Liver (tissue), 9 donors: ENCODE data around the gene FIBCD1. TPM values are rescaled to one million over a fixed set of nuclear protein-coding genes. Genes with fewer than 3 reads are reported as not detected.

Experiments used
- DNase-seq: peaks from one replicate; pipeline ENCODE4 v3.0.0-alpha.2; 2017; ENCODE audit warnings: low spot score
- H3K27ac ChIP-seq, 2 donors: one replicate each; pipeline ENCODE4 v1.7.0; 2013; ENCODE audit warnings: inconsistent platforms in 2 of 2, low read length in 2 of 2, control low read depth in 1 of 2, low read depth in 1 of 2, mild to moderate bottlenecking in 1 of 2
- H3K27me3 ChIP-seq, 4 donors: one replicate each; pipeline versions ENCODE4 v1.6.1 to v1.7.0; 2013; ENCODE audit warnings: low read length in 3 of 4, inconsistent platforms in 1 of 4, mild to moderate bottlenecking in 1 of 4, moderate library complexity in 1 of 4; ENCODE audit not compliant: control insufficient read depth in 4 of 4, insufficient read depth in 4 of 4
- H3K36me3 ChIP-seq, 4 donors: one replicate each; pipeline versions ENCODE4 v1.6.1 to v1.7.0; 2013; ENCODE audit warnings: low read length in 3 of 4, mild to moderate bottlenecking in 3 of 4, low read depth in 1 of 4, moderate library complexity in 1 of 4; ENCODE audit not compliant: control insufficient read depth in 4 of 4, insufficient read depth in 3 of 4
- H3K4me1 ChIP-seq, 4 donors: one replicate each; pipeline versions ENCODE4 v1.6.1 to v1.7.0; 2013; ENCODE audit warnings: low read length in 3 of 4, mild to moderate bottlenecking in 3 of 4, moderate library complexity in 1 of 4; ENCODE audit not compliant: control insufficient read depth in 4 of 4, insufficient read depth in 4 of 4
- H3K4me3 ChIP-seq, 3 donors: one replicate each; pipeline versions ENCODE4 v1.6.1 to v1.7.0; 2013; ENCODE audit warnings: low read length in 3 of 3, control low read depth in 1 of 3, low read depth in 1 of 3, mild to moderate bottlenecking in 1 of 3
- H3K9ac ChIP-seq, 2 donors: one replicate each; pipeline ENCODE4 v1.7.0; 2013; ENCODE audit warnings: low read length in 2 of 2, mild to moderate bottlenecking in 2 of 2, moderate library complexity in 2 of 2, control low read depth in 1 of 2, low read depth in 1 of 2
- H3K9me3 ChIP-seq, 4 donors: one replicate each; pipeline versions ENCODE4 v1.6.1 to v1.7.0; 2013; ENCODE audit warnings: low read length in 3 of 4; ENCODE audit not compliant: control insufficient read depth in 4 of 4
- EGR1 ChIP-seq, 2 donors: IDR thresholded peaks; 2 replicates each; pipeline ENCODE4 v1.6.1; 2016 to 2018; ENCODE audit warnings: antibody characterized with exemption in 2 of 2, low read depth in 2 of 2
- FOXA1 ChIP-seq: IDR thresholded peaks from 2 replicates; pipeline ENCODE4 v1.6.1; 2016; ENCODE audit warnings: antibody characterized with exemption
- FOXA2 ChIP-seq: IDR thresholded peaks from 2 replicates; pipeline ENCODE4 v1.6.1; 2016; ENCODE audit warnings: antibody characterized with exemption
- GABPA ChIP-seq, 2 donors: IDR thresholded peaks in 1 of 2; conservative IDR thresholded peaks in 1 of 2; 2 replicates each; pipeline ENCODE4 v1.6.1; 2016; ENCODE audit warnings: antibody characterized with exemption in 2 of 2, mild to moderate bottlenecking in 1 of 2, moderate library complexity in 1 of 2
- HNF4A ChIP-seq, 2 donors: conservative IDR thresholded peaks; 2 replicates each; pipeline ENCODE4 v1.6.1; 2016; ENCODE audit warnings: antibody characterized with exemption in 2 of 2, mild to moderate bottlenecking in 2 of 2
- HNF4G ChIP-seq: IDR thresholded peaks from 2 replicates; pipeline ENCODE4 v1.6.1; 2016; ENCODE audit warnings: antibody characterized with exemption
- JUND ChIP-seq, 2 donors: IDR thresholded peaks; 2 replicates each; pipeline ENCODE4 v1.6.1; 2016; ENCODE audit warnings: antibody characterized with exemption in 2 of 2
- NR2F2 ChIP-seq: IDR thresholded peaks from 2 replicates; pipeline ENCODE4 v1.6.1; 2016; ENCODE audit warnings: antibody characterized with exemption
- RAD21 ChIP-seq, 2 donors: IDR thresholded peaks; 2 replicates each; pipeline ENCODE4 v1.6.1; 2016; ENCODE audit warnings: antibody characterized with exemption in 2 of 2, mild to moderate bottlenecking in 2 of 2
- RXRA ChIP-seq, 2 donors: IDR thresholded peaks; 2 replicates each; pipeline ENCODE4 v1.6.1; 2017 to 2018; ENCODE audit warnings: antibody characterized with exemption in 2 of 2, mild to moderate bottlenecking in 1 of 2
- SP1 ChIP-seq: IDR thresholded peaks from 2 replicates; pipeline ENCODE4 v1.6.1; 2018; ENCODE audit warnings: antibody characterized with exemption, mild to moderate bottlenecking
- TAF1 ChIP-seq: conservative IDR thresholded peaks from 2 replicates; pipeline ENCODE4 v1.6.1; 2016; ENCODE audit warnings: antibody characterized with exemption, mild to moderate bottlenecking
- YY1 ChIP-seq: IDR thresholded peaks from 2 replicates; pipeline ENCODE4 v1.6.1; 2016; ENCODE audit warnings: antibody characterized with exemption, mild to moderate bottlenecking
- ZBTB33 ChIP-seq: IDR thresholded peaks from 2 replicates; pipeline ENCODE4 v1.6.1; 2016; ENCODE audit warnings: antibody characterized with exemption
- WGBS: extraction: QIAGEN DNeasy Blood & Tissue Kit; methylation state at CpG from one replicate; pipeline ENCODE4 v1.1.7; 2013; 5-methylcytosine and 5-hydroxymethylcytosine counted together
- polyA plus RNA-seq, 2 donors: library from polyadenylated mRNA; stranded (reverse) in 1 of 2; unstranded in 1 of 2; fragments of 200-250 nt in 1 of 2; fragments of >200 nt in 1 of 2; fragmentation: Nextera tagmentation in 1 of 2; extraction: Ambion mirVana in 1 of 2; gene quantifications; one replicate each; pipeline versions ENCODE4 v1.2.1 to v1.2.3, GENCODE V29; 2013 to 2015
- total RNA-seq, 2 donors: library from RNA; depleted of rRNA; stranded (reverse); fragments of >200 nt; gene quantifications; one replicate each; pipeline ENCODE4 v1.2.3, GENCODE V29; 2014
- TF ChIP-seq, protein P1 (sequence below): fragments of 150-350 bp; IDR thresholded peaks from 2 replicates; pipeline ENCODE4 v1.5.1; 2017; ENCODE audit warnings: improper control_type of control experiment, low read depth, low read length; ENCODE audit not compliant: missing input control
- TF ChIP-seq, protein P2 (sequence below): IDR thresholded peaks from 2 replicates; pipeline ENCODE4 v1.6.1; 2016; ENCODE audit warnings: antibody characterized with exemption, mild to moderate bottlenecking
- TF ChIP-seq, protein P3 (sequence below): IDR thresholded peaks from 2 replicates; pipeline ENCODE4 v1.6.1; 2016; ENCODE audit warnings: antibody characterized with exemption
- TF ChIP-seq, protein P4 (sequence below): IDR thresholded peaks from 2 replicates; pipeline ENCODE4 v1.6.1; 2016; ENCODE audit warnings: antibody characterized with exemption
- donor health status: healthy.
- donor health status: healthy.
- donor health status: healthy.
- donor health status: healthy.
- donor health status: healthy.

Gene FIBCD1
- total and polyA plus RNA-seq, 4 donors = not detected

DNA sequence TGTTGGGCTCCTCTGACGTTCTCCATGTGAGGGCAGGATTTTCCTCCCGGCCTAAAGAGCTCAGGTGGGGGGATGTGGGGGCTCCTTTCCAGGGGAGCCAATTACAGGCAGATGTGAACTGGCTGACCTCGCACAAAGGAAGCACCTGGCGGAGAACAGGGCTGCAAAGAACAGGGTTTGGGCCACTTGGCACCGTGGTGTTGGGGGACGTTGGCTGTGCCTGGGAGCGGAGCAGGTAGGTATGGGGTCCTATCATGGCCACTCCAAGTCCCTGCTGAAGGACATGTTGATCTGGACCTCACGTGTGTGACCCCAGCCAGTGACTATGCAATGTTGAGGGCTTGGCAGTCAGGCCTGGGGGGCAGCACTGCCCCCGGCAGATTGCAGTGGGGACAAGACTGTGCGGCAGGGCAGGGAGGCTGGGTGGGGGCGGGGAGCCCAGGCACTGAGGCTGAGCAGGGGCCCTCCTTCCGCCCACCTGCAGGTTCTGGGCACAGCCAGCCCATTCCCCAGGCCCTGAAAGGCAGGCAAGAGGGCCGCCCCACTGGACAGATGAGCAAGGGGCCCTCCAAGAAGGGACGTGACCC is 19.4 kb downstream of the FIBCD1 start:
- TF ChIP-seq EGR1 (IDR thresholded peaks at IDR 0.05; ENCODE audit: low read depth in 2 of 2) = no peak
- TF ChIP-seq, protein P1, sequence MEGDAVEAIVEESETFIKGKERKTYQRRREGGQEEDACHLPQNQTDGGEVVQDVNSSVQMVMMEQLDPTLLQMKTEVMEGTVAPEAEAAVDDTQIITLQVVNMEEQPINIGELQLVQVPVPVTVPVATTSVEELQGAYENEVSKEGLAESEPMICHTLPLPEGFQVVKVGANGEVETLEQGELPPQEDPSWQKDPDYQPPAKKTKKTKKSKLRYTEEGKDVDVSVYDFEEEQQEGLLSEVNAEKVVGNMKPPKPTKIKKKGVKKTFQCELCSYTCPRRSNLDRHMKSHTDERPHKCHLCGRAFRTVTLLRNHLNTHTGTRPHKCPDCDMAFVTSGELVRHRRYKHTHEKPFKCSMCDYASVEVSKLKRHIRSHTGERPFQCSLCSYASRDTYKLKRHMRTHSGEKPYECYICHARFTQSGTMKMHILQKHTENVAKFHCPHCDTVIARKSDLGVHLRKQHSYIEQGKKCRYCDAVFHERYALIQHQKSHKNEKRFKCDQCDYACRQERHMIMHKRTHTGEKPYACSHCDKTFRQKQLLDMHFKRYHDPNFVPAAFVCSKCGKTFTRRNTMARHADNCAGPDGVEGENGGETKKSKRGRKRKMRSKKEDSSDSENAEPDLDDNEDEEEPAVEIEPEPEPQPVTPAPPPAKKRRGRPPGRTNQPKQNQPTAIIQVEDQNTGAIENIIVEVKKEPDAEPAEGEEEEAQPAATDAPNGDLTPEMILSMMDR = no peak
- no peak overlapping the region for H3K27ac ChIP-seq
- no peak overlapping the region for H3K9ac ChIP-seq
- no peaks in the 10 kb centered on the region for H3K4me1 ChIP-seq
- no peak overlapping the region for H3K4me3 ChIP-seq
- WGBS = 77% methylated on average over 14 of the region's 14 CpGs
- no peak for DNase-seq
- no peaks in the 10 kb centered on the region for H3K9me3 ChIP-seq
- no peaks in the 10 kb centered on the region for H3K36me3 ChIP-seq
- peaks cover 0 to 3% (median 0%) of the 10 kb centered on the region in 4 donors for H3K27me3 ChIP-seq

- Histone ChIP-seq H3K27me3 (peaks cover 0 to 3% (median 1%) of the 10 kb centered on the region in 4 donors), H3K9me3 (no peaks in the 10 kb centered on the region), H3K36me3 (no peaks in the 10 kb centered on the region), H3K4me3 (no peak overlapping the region), H3K27ac (no peak overlapping the region), H3K9ac (no peak overlapping the region), H3K4me1 (no peaks in the 10 kb centered on the region)
- WGBS = 78% methylated on average over 33 of the region's 33 CpGs
- no peak for TF ChIP-seq HNF4A (conservative IDR thresholded peaks at IDR 0.05)
- TF ChIP-seq, protein P1 = no peak
- TF ChIP-seq SP1 = no peak
- no peak for TF ChIP-seq FOXA2
- no peak for TF ChIP-seq RXRA (IDR thresholded peaks at IDR 0.05)
- TF ChIP-seq NR2F2 = no peak
- TF ChIP-seq JUND (IDR thresholded peaks at IDR 0.05) = no peak
- TF ChIP-seq, protein P2, sequence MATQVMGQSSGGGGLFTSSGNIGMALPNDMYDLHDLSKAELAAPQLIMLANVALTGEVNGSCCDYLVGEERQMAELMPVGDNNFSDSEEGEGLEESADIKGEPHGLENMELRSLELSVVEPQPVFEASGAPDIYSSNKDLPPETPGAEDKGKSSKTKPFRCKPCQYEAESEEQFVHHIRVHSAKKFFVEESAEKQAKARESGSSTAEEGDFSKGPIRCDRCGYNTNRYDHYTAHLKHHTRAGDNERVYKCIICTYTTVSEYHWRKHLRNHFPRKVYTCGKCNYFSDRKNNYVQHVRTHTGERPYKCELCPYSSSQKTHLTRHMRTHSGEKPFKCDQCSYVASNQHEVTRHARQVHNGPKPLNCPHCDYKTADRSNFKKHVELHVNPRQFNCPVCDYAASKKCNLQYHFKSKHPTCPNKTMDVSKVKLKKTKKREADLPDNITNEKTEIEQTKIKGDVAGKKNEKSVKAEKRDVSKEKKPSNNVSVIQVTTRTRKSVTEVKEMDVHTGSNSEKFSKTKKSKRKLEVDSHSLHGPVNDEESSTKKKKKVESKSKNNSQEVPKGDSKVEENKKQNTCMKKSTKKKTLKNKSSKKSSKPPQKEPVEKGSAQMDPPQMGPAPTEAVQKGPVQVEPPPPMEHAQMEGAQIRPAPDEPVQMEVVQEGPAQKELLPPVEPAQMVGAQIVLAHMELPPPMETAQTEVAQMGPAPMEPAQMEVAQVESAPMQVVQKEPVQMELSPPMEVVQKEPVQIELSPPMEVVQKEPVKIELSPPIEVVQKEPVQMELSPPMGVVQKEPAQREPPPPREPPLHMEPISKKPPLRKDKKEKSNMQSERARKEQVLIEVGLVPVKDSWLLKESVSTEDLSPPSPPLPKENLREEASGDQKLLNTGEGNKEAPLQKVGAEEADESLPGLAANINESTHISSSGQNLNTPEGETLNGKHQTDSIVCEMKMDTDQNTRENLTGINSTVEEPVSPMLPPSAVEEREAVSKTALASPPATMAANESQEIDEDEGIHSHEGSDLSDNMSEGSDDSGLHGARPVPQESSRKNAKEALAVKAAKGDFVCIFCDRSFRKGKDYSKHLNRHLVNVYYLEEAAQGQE = no peak
- no peak for TF ChIP-seq RAD21 (IDR thresholded peaks at IDR 0.05)
- no peak for TF ChIP-seq FOXA1
- TF ChIP-seq TAF1 = no peak
- TF ChIP-seq ZBTB33 = no peak
- TF ChIP-seq EGR1 (IDR thresholded peaks at IDR 0.05; ENCODE audit: low read depth in 2 of 2) = no peak
- no peak for TF ChIP-seq HNF4G
- TF ChIP-seq YY1 = no peak
- no peak for TF ChIP-seq GABPA (IDR thresholded peaks at IDR 0.05 in 1 of 2, conservative IDR thresholded peaks at IDR 0.05 in 1 of 2)
- TF ChIP-seq, protein P3, sequence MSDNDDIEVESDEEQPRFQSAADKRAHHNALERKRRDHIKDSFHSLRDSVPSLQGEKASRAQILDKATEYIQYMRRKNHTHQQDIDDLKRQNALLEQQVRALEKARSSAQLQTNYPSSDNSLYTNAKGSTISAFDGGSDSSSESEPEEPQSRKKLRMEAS = no peak
- TF ChIP-seq, protein P4, sequence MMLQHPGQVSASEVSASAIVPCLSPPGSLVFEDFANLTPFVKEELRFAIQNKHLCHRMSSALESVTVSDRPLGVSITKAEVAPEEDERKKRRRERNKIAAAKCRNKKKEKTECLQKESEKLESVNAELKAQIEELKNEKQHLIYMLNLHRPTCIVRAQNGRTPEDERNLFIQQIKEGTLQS = no peak
- no peak for DNase-seq
Observed at GRCh38 chr9:130918826-130919558, 20.1 kb downstream of the FIBCD1 start.
